OCI-LY7 (cell line): ENCODE data around the gene CNPY3. TPM values are rescaled to one million over a fixed set of nuclear protein-coding genes. Genes with fewer than 3 reads are reported as not detected.

Experiments
- BruUV-seq: library from RNA; stranded (reverse); fragments of 400-500 nt; replicated peaks from 2 replicates; lab custom pipeline; 2021; lab: Mats Ljungman, UMichigan
- CTCF ChIA-PET: fragments of 300-600 bp; sonication (Branson Sonifier 250); formaldehyde crosslinking; loops from one replicate; lab custom pipeline; 2022; ENCODE audit warnings: antibody characterized with exemption; ENCODE audit not compliant: unreplicated experiment; lab: Charles Lee
- POLR2A ChIA-PET: fragments of 300-600 bp; sonication (Branson Sonifier 250); formaldehyde crosslinking; loops from one replicate; lab custom pipeline; 2022; ENCODE audit warnings: antibody characterized with exemption; lab: Charles Lee
- DNase-seq: peaks from one replicate; pipeline ENCODE4 v3.0.0-alpha.2; 2015; ENCODE audit warnings: low spot score
- H2AFZ ChIP-seq: fragments of 200-600 bp; sonication (generic), shearing (Covaris generic); 2 replicates; pipeline ENCODE4 v1.6.1; 2014; ENCODE audit warnings: mild to moderate bottlenecking, antibody characterized with exemption, low read length, moderate library complexity
- H3K27ac ChIP-seq: fragments of 200-600 bp; sonication (generic); 2 replicates; pipeline ENCODE4 v1.5.1; 2014; ENCODE audit warnings: mixed run types, low read depth, mild to moderate bottlenecking, moderate library complexity, low read length, inconsistent platforms; ENCODE audit not compliant: poor library complexity, severe bottlenecking
- H3K36me3 ChIP-seq: fragments of 200-600 bp; sonication (generic); 2 replicates; pipeline ENCODE4 v1.6.1; 2014; ENCODE audit warnings: mild to moderate bottlenecking, antibody characterized with exemption, low read length, moderate library complexity, mixed read lengths; ENCODE audit not compliant: insufficient read depth
- H3K4me1 ChIP-seq: fragments of 200-600 bp; sonication (generic); 2 replicates; pipeline ENCODE4 v1.5.1; 2014; ENCODE audit warnings: mild to moderate bottlenecking, low read length; ENCODE audit not compliant: insufficient read depth, poor library complexity, severe bottlenecking
- H3K4me2 ChIP-seq: fragments of 200-600 bp; sonication (generic); 2 replicates; pipeline ENCODE4 v1.6.1; 2014; ENCODE audit warnings: mild to moderate bottlenecking, low read length
- H3K4me3 ChIP-seq: fragments of 200-600 bp; sonication (generic); 2 replicates; pipeline ENCODE4 v1.5.1; 2014; ENCODE audit warnings: mild to moderate bottlenecking, low read depth, low read length; ENCODE audit not compliant: poor library complexity, severe bottlenecking
- H3K79me2 ChIP-seq: fragments of 200-600 bp; sonication (generic); 2 replicates; pipeline ENCODE4 v1.6.1; 2016; ENCODE audit warnings: low read depth, mild to moderate bottlenecking, low read length, moderate library complexity, mixed read lengths; ENCODE audit not compliant: insufficient read depth
- H3K9me2 ChIP-seq: fragments of 200-600 bp; sonication (generic); 2 replicates; pipeline ENCODE4 v1.6.1; 2016; ENCODE audit warnings: mild to moderate bottlenecking, low read length, mixed read lengths; ENCODE audit not compliant: insufficient read depth
- H3K9me3 ChIP-seq: fragments of 200-600 bp; sonication (generic); 2 replicates; pipeline ENCODE4 v1.6.1; 2014; ENCODE audit warnings: mild to moderate bottlenecking, mixed run types, low read length, mixed read lengths
- H4K20me1 ChIP-seq: fragments of 200-600 bp; sonication (generic); 2 replicates; pipeline ENCODE4 v1.6.1; 2014; ENCODE audit warnings: mild to moderate bottlenecking, antibody characterized with exemption, low read length, moderate library complexity, mixed read lengths; ENCODE audit not compliant: insufficient read depth
- EZH2phosphoT487 ChIP-seq: fragments of 200-600 bp; sonication (generic); IDR thresholded peaks from 2 replicates; pipeline ENCODE4 v1.6.1; 2018; ENCODE audit warnings: low read depth, borderline replicate concordance, mild to moderate bottlenecking, mixed run types, antibody characterized with exemption, low read length, moderate library complexity, mixed read lengths
- intact Hi-C: fragments of 100-400 bp; cut with micrococcal nuclease; formaldehyde crosslinking; loops from one replicate; pipeline ENCODE4 v1.10.0; 2022; ENCODE audit not compliant: unreplicated experiment
- total RNA-seq, 2 experiments: library from RNA; depleted of rRNA in 1 of 2; stranded (reverse); fragments of >200 nt in 1 of 2; shearing (Covaris generic) in 1 of 2; gene quantifications; 2 replicates each; pipeline ENCODE4 v1.2.3, GENCODE V29; 2014 to 2022
- TF ChIP-seq, protein P1 (sequence below): fragments of 200-600 bp; sonication (generic); conservative IDR thresholded peaks from 2 replicates; pipeline ENCODE4 v1.5.1; 2014; ENCODE audit warnings: mild to moderate bottlenecking, antibody characterized with exemption, low read length, moderate library complexity, mixed read lengths

CNPY3 gene
- total RNA-seq, 2 experiments from 2014 or later, result 69.3 to 77.2 TPM

DNA sequence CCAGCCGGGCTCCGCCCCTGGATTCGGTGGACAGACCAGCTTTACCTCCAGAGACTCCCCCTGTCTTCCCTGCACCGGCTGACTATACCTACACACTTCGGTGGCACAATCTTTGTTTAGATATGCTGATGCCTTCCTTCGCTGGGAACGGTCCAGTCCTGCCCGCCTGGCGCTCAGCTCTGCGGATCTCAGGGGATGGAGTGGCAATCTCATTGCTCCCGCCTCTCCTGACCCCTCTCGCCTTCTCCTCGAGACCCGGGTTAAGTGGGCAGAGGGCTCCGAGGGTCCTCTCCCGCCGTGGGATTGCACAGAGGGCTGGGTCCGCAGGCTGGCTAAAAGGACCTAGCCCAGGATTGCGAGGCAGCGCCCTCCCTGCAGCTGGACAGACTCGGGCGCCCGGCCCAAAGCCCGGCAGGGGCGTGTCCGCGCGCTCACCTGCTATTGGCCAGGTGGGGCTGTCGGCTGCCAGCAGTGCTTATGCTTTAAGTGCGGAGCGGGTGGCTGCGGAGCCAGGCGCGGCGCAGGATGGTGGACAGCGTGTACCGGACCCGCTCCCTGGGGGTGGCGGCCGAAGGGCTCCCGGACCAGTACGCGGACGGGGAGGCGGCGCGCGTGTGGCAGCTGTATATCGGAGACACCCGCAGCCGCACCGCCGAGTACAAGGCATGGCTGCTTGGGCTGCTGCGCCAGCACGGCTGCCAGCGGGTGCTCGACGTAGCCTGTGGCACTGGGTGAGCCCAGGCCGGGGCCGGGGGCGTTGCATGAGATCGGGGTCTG is 31.2 kb downstream of the CNPY3 start, which contains the start of gene GNMT:
Gene GNMT (plus strand): TSS at position 512 of the 777 bp plus-strand sequence. CDS start 14 bp downstream, at position 526.
- intact Hi-C loops, result no loop called here
- no peak for DNase-seq

DNA sequence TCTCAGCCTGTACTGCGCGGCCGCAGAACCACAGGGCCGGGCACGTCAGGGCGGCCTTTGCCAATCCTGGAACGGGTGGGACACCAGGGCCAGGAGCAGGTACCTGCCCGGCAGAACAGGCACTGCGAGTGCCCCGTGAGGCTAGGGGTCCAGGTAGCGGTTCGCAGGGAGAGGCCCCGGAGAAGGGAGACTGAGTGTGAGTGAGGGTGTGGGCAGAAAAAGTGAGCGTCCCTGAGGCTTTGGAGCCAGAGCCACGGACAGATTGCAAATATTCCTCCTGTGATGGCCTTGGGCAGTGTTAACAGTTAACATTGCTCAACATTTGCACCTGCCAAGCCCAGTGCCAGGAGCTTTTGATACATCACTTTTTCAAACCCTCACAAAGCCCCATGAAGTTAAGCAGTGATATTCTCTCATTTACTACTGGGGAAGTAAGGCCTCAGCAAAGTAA is 31.8 kb downstream of the CNPY3 start:
- H3K27ac ChIP-seq, result no peak overlapping the region
- no peak overlapping the region for H3K4me2 ChIP-seq
- H4K20me1 ChIP-seq, result no peaks in the 10 kb centered on the region
- intact Hi-C loops, result no loop called here
- H3K36me3 ChIP-seq, result peaks cover 9% of the 10 kb centered on the region; the same call in 1 of the 2 replicates
- ChIA-PET CTCF (no interaction called here), POLR2A (no interaction called here)
- no peaks in the 10 kb centered on the region for H3K9me2 ChIP-seq
- no peaks in the 10 kb centered on the region for H3K79me2 ChIP-seq
- H3K4me1 ChIP-seq, result no peaks in the 10 kb centered on the region
- no peak overlapping the region for H2AFZ ChIP-seq
- H3K4me3 ChIP-seq, result no peak overlapping the region
- no peaks in the 10 kb centered on the region for H3K9me3 ChIP-seq
- BruUV-seq, result no TSS peak
- TF ChIP-seq, protein P1, sequence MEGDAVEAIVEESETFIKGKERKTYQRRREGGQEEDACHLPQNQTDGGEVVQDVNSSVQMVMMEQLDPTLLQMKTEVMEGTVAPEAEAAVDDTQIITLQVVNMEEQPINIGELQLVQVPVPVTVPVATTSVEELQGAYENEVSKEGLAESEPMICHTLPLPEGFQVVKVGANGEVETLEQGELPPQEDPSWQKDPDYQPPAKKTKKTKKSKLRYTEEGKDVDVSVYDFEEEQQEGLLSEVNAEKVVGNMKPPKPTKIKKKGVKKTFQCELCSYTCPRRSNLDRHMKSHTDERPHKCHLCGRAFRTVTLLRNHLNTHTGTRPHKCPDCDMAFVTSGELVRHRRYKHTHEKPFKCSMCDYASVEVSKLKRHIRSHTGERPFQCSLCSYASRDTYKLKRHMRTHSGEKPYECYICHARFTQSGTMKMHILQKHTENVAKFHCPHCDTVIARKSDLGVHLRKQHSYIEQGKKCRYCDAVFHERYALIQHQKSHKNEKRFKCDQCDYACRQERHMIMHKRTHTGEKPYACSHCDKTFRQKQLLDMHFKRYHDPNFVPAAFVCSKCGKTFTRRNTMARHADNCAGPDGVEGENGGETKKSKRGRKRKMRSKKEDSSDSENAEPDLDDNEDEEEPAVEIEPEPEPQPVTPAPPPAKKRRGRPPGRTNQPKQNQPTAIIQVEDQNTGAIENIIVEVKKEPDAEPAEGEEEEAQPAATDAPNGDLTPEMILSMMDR, result no peak
- no peak for TF ChIP-seq EZH2phosphoT487
- no peak for DNase-seq

More for the DNA sequence above, 31.2 kb downstream of the CNPY3 start, which contains the start of gene GNMT:
- peaks cover 9% of the 10 kb centered on the region; the same call in 1 of the 2 replicates for H3K36me3 ChIP-seq
- no peak within 1 kb of the TSS for H3K27ac ChIP-seq
- ChIA-PET POLR2A (no interaction called here), CTCF (no interaction called here)
- H4K20me1 ChIP-seq, result no peaks in the 10 kb centered on the region
- H3K4me3 ChIP-seq, result no peak within 1 kb of the TSS
- TF ChIP-seq, protein P1, result no peak
- TF ChIP-seq EZH2phosphoT487, result no peak
- no peaks in the 10 kb centered on the region for H3K79me2 ChIP-seq
- H3K4me1 ChIP-seq, result no peaks in the 10 kb centered on the region
- no TSS peak for BruUV-seq
- no peaks in the 10 kb centered on the region for H3K9me2 ChIP-seq
- H2AFZ ChIP-seq, result no peak within 1 kb of the TSS
- no peaks in the 10 kb centered on the region for H3K9me3 ChIP-seq
- H3K4me2 ChIP-seq, result no peak within 1 kb of the TSS

DNA sequence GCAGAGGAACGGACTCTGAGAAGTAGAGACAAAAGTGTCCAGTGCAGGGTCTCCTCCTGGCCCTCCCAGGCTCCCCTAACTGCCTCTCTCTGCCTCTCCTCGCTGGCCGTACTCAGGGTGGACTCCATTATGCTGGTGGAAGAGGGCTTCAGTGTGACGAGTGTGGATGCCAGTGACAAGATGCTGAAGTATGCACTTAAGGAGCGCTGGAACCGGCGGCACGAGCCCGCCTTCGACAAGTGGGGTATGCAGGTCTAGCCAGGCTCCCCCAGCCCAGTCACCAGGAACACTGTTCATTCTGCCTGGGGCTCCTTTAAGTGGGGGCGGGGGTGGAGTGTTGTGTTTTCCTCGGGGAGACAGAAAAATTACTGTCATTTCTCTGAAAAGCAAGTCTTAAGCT is 32.8 kb downstream of the CNPY3 start:
- H3K9me2 ChIP-seq, result no peaks in the 10 kb centered on the region
- intact Hi-C loops, result no loop called here
- no peak for TF ChIP-seq EZH2phosphoT487
- TF ChIP-seq, protein P1, result no peak
- ChIA-PET POLR2A (no interaction called here), CTCF (no interaction called here)
- no peak overlapping the region for H3K4me3 ChIP-seq
- H3K4me1 ChIP-seq, result no peaks in the 10 kb centered on the region
- H3K4me2 ChIP-seq, result no peak overlapping the region
- BruUV-seq, result no TSS peak
- H3K79me2 ChIP-seq, result no peaks in the 10 kb centered on the region
- DNase-seq, result no peak
- peaks cover 9% of the 10 kb centered on the region; the same call in 1 of the 2 replicates for H3K36me3 ChIP-seq
- H4K20me1 ChIP-seq, result no peaks in the 10 kb centered on the region
- H2AFZ ChIP-seq, result no peak overlapping the region
- no peaks in the 10 kb centered on the region for H3K9me3 ChIP-seq
- H3K27ac ChIP-seq, result no peak overlapping the region
